ENCODE data around the gene WBP11. TPM values are rescaled to one million over a fixed set of nuclear protein-coding genes. Genes with fewer than 3 reads are reported as not detected.
A peak's percentile ranks its signal among the peaks of the same experiment; 100 is the strongest.

Gene WBP11
- total RNA-seq, 4 donors from 2014 or later = 13.5 to 24.3 (median 21.1) TPM

DNA sequence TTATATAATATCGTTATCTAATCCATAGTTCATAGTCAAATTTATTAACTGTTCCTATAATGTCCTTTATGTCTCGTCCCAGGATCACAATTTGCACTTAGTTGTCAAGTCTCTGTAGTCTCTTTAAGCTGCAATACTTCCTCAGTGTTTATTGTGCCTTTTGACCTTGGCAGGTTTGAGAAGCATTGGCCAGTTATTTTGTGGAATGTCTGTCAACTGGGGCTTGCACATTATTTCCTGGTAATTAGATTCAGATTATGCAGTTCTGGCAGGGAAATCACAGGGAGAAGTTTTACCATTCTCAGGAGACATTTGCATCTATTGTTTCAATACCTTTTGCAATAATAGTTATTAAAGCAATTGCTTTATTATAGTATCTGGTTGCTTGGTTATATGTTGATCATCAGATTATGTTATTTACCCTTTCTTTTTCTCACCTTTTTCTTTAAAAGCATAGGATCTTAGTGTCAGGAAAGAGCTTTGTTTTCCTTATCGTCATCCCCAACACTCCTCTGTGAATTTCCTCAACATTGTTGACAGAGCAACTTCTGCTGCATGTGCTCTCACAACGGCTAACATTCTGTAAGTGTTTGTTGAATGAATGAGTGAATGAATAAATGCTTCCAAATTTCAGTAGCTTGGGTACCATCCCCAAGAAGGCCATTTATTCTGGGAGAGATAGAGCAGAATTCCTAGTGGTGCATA, 43.8 kb upstream of the WBP11 start:
- no peak overlapping the region for H3K4me3 ChIP-seq
- TF ChIP-seq POLR2AphosphoS5 (IDR thresholded peaks at IDR 0.05) (no peak), EP300 (IDR thresholded peaks at IDR 0.05) (no peak), POLR2A (IDR thresholded peaks at IDR 0.05) (no peak)
- TF ChIP-seq, protein P1, sequence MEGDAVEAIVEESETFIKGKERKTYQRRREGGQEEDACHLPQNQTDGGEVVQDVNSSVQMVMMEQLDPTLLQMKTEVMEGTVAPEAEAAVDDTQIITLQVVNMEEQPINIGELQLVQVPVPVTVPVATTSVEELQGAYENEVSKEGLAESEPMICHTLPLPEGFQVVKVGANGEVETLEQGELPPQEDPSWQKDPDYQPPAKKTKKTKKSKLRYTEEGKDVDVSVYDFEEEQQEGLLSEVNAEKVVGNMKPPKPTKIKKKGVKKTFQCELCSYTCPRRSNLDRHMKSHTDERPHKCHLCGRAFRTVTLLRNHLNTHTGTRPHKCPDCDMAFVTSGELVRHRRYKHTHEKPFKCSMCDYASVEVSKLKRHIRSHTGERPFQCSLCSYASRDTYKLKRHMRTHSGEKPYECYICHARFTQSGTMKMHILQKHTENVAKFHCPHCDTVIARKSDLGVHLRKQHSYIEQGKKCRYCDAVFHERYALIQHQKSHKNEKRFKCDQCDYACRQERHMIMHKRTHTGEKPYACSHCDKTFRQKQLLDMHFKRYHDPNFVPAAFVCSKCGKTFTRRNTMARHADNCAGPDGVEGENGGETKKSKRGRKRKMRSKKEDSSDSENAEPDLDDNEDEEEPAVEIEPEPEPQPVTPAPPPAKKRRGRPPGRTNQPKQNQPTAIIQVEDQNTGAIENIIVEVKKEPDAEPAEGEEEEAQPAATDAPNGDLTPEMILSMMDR (IDR thresholded peaks at IDR 0.05) = no peak
- 56 to 67% methylated on average over 4 of the region's 4 CpGs for WGBS, 2 donors (ENCODE audit: low coverage in 1 of 2)
- no peak for ATAC-seq
- H3K27ac ChIP-seq = peak overlapping the region in 3 of 4 donors; percentile 12 to 36 (median 24)
- H3K36me3 ChIP-seq = no peaks in the 10 kb centered on the region
- no peaks in the 10 kb centered on the region for H3K9me3 ChIP-seq
- peaks cover 0 to 52% (median 15%) of the 10 kb centered on the region in 3 donors for H3K4me1 ChIP-seq
- H3K27me3 ChIP-seq = no peaks in the 10 kb centered on the region

DNA sequence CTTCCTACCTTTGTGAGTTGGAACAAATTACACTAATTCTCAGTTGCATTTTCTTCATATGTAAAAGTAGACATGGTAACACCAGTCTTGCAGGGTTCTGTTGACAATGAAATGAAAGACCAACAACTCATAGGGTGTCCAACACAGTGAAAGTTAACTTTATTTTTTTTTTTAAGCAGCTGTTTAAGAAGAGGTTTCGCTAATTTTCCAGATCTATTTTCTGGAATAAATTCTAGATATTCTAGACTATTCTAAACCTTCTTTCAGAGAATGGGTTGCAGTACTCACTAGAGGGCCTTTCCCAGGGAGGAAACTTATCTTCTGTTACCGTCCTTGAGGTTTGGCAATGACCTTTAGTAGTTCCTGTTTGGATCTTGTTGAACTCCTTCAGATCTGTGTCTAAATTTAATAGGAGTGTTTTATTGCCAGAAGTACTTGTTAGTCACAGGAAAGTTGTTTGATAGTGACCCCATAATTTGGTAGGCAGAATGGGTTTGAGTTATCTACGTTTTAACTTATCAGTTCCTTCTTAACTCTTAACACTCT, 42.8 kb upstream of the WBP11 start:
- H3K4me1 ChIP-seq = peaks cover 6 to 61% (median 21%) of the 10 kb centered on the region in 3 donors
- H3K36me3 ChIP-seq = no peaks in the 10 kb centered on the region
- H3K9me3 ChIP-seq = no peaks in the 10 kb centered on the region
- 31 to 42% methylated on average over 2 to 3 of the region's 3 CpGs for WGBS, 2 donors (ENCODE audit: low coverage in 1 of 2)
- TF ChIP-seq, protein P1 (IDR thresholded peaks at IDR 0.05) = no peak
- TF ChIP-seq POLR2A (IDR thresholded peaks at IDR 0.05) = no peak
- no peak for TF ChIP-seq POLR2AphosphoS5 (IDR thresholded peaks at IDR 0.05)
- TF ChIP-seq EP300 (IDR thresholded peaks at IDR 0.05) = no peak
- peak overlapping the region; percentile 12 to 36 (median 23) for H3K27ac ChIP-seq
- H3K4me3 ChIP-seq = no peak overlapping the region
- no peak for ATAC-seq
- H3K27me3 ChIP-seq = no peaks in the 10 kb centered on the region

DNA sequence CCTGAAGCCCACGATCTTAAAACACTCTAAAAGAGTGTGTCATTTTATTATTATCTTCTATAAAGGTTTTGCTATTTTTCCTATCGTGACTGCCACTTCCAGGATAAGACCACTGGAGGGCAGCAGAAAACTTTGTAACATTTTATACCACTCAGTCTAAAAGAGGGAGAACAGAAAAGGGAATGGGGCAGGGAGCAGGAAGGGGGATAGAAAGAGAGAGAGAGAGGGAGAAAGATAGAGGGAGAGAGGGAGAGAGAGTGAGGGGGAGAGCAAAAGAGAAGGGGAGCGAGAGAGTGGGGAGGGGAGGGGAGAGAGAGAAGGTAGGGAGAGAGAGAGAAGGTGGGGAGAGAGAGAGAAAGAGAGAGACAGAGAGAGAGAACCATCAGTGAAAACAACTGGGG, 42.1 kb upstream of the WBP11 start:
- H3K9me3 ChIP-seq = no peaks in the 10 kb centered on the region
- no peak overlapping the region for H3K4me3 ChIP-seq
- H3K27me3 ChIP-seq = no peaks in the 10 kb centered on the region
- H3K4me1 ChIP-seq = peaks cover 13 to 67% (median 21%) of the 10 kb centered on the region in 3 donors
- peak; percentile 48 for ATAC-seq
- no peaks in the 10 kb centered on the region for H3K36me3 ChIP-seq
- TF ChIP-seq EP300 (IDR thresholded peaks at IDR 0.05) = no peak
- TF ChIP-seq, protein P1 (IDR thresholded peaks at IDR 0.05) = peak; percentile 73 to 90 (median 86)
- peak overlapping the region; percentile 12 to 36 (median 23) for H3K27ac ChIP-seq
- 3 to 7% methylated on average over 3 of the region's 3 CpGs for WGBS, 2 donors (ENCODE audit: low coverage in 1 of 2)

DNA sequence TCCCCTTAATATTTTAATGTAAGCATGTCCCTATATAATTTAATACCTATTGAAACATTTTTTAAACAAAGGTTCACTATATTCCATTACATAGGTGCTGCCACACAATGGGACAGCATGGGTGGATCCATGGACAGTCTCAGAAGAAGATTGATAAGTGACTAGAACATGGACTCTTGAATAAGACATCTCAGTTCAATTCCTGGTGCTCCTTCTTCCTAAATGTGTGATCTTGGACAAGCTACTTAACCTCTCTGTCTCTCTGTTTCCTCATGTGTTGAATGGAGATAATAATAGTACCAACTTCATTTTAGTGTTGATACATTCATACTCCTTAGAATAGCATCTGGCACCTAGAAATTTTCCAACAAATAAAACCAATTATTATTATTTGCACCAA, 41.1 kb upstream of the WBP11 start:
- H3K27ac ChIP-seq = no peak overlapping the region
- TF ChIP-seq, protein P1 (IDR thresholded peaks at IDR 0.05) = no peak
- TF ChIP-seq POLR2A (IDR thresholded peaks at IDR 0.05) (no peak), EP300 (IDR thresholded peaks at IDR 0.05) (no peak), POLR2AphosphoS5 (IDR thresholded peaks at IDR 0.05) (no peak)
- H3K9me3 ChIP-seq = no peaks in the 10 kb centered on the region
- no peaks in the 10 kb centered on the region for H3K36me3 ChIP-seq
- H3K27me3 ChIP-seq = no peaks in the 10 kb centered on the region
- no peak overlapping the region for H3K4me3 ChIP-seq
- peaks cover 14 to 60% (median 21%) of the 10 kb centered on the region in 3 donors for H3K4me1 ChIP-seq
- ATAC-seq = no peak

DNA sequence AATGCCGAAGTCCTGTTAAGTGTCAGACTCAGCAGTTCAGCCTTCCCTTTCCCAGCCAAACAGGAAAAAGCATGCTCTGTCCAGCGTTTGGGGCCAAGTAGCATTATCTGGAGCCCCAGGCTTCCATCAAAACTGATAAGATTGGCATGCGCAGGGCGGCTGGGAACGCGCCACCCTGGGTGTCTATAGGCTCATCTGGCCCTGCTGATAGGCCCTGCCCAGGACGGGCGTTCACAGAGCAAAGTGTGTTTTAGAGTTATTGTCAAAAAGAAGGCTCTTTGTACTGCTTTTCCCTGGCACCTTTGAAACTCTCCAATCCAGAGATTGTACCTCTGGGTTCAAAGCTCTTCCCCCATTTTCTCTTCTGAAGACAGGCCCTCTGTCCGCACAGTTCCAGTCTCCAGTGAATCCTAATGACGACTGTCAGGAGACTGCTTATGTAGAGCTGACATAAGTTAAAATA, 40.2 kb upstream of the WBP11 start, which contains the start of gene ART4:
Gene ART4, minus strand, starts transcription at position 102 of the 463 bp plus-strand sequence. CDS start 413 bp downstream, outside the sequence.
- Histone ChIP-seq H3K36me3 (no peaks in the 10 kb centered on the region), H3K27ac (peak within 1 kb of the TSS; percentile 44 to 69 (median 56)), H3K27me3 (no peaks in the 10 kb centered on the region), H3K4me1 (peaks cover 14 to 60% (median 21%) of the 10 kb centered on the region in 3 donors), H3K4me3 (no peak within 1 kb of the TSS), H3K9me3 (no peaks in the 10 kb centered on the region)
- no peak for ATAC-seq
- 75 to 77% methylated on average over 2 to 5 of the region's 10 CpGs for WGBS, 2 donors (ENCODE audit: low coverage in 1 of 2)
- no peak for TF ChIP-seq EP300 (IDR thresholded peaks at IDR 0.05)
- TF ChIP-seq, protein P1 (IDR thresholded peaks at IDR 0.05) = no peak
- no peak for TF ChIP-seq POLR2AphosphoS5 (IDR thresholded peaks at IDR 0.05)
- TF ChIP-seq POLR2A (IDR thresholded peaks at IDR 0.05) = no peak

Measured in gastroesophageal sphincter (tissue), 4 donors.